ENCODE results near the gene TSPAN18.

DNA sequence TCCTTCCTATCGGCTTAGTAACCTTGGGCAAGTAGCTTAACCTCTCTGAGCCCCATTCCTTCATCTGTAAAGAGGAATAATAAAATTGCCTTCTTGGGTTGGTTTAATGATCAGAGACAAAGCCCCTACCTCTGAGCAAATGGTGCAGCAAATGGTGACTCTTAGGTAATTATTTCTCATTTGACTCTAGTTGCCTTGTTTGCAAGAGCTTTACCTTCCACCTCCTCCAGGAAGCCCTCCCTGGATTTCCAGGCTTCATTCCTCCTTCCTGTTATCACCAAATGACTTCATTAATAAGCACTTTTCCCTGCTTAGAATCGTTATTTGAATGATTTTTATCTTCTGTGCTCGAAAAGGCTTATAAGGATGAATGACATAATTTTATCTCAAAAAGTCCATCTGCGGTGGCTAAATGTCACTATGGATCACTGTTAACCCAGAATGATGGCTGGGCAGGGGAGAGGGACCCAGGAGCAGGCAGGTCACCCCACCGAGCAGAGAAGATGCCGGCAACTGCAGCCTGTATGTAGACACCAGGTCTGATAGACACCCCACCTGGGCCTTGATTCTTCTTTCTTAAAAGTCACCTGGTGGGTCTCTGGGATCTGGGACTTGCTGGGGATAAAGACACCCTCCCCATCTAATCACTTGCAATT, 106.6 kb downstream of the TSPAN18 start:
- TF ChIP-seq, protein P1, sequence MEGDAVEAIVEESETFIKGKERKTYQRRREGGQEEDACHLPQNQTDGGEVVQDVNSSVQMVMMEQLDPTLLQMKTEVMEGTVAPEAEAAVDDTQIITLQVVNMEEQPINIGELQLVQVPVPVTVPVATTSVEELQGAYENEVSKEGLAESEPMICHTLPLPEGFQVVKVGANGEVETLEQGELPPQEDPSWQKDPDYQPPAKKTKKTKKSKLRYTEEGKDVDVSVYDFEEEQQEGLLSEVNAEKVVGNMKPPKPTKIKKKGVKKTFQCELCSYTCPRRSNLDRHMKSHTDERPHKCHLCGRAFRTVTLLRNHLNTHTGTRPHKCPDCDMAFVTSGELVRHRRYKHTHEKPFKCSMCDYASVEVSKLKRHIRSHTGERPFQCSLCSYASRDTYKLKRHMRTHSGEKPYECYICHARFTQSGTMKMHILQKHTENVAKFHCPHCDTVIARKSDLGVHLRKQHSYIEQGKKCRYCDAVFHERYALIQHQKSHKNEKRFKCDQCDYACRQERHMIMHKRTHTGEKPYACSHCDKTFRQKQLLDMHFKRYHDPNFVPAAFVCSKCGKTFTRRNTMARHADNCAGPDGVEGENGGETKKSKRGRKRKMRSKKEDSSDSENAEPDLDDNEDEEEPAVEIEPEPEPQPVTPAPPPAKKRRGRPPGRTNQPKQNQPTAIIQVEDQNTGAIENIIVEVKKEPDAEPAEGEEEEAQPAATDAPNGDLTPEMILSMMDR (IDR thresholded peaks at IDR 0.05): no peak
- TF ChIP-seq FOXJ3 (CRISPR knock-in tag; IDR thresholded peaks at IDR 0.05): no peak
- no peak for TF ChIP-seq SIN3A (IDR thresholded peaks at IDR 0.05; ENCODE audit: borderline replicate concordance, low read depth, low read length)
- no peak for TF ChIP-seq RAD21 (IDR thresholded peaks at IDR 0.05; ENCODE audit: low read length)
- TF ChIP-seq POLR2AphosphoS5 (IDR thresholded peaks at IDR 0.05; ENCODE audit: low read depth, low read length): no peak
- TF ChIP-seq EP300 (IDR thresholded peaks at IDR 0.05; ENCODE audit: borderline replicate concordance in 1 of 2, low read depth in 1 of 2, low read length in 1 of 2): peak in 1 of 2 experiments; percentile 23; a peak in 1 of 4 replicates
- TF ChIP-seq EZH2phosphoT487 (IDR thresholded peaks at IDR 0.05; ENCODE audit: borderline replicate concordance, low read depth): no peak
- no peak for TF ChIP-seq RXRA (IDR thresholded peaks at IDR 0.05; ENCODE audit: borderline replicate concordance, low read depth)
- TF ChIP-seq, protein P2, sequence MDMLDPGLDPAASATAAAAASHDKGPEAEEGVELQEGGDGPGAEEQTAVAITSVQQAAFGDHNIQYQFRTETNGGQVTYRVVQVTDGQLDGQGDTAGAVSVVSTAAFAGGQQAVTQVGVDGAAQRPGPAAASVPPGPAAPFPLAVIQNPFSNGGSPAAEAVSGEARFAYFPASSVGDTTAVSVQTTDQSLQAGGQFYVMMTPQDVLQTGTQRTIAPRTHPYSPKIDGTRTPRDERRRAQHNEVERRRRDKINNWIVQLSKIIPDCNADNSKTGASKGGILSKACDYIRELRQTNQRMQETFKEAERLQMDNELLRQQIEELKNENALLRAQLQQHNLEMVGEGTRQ (IDR thresholded peaks at IDR 0.05; ENCODE audit: borderline replicate concordance, low read depth, low read length): no peak
- TF ChIP-seq, protein P3, sequence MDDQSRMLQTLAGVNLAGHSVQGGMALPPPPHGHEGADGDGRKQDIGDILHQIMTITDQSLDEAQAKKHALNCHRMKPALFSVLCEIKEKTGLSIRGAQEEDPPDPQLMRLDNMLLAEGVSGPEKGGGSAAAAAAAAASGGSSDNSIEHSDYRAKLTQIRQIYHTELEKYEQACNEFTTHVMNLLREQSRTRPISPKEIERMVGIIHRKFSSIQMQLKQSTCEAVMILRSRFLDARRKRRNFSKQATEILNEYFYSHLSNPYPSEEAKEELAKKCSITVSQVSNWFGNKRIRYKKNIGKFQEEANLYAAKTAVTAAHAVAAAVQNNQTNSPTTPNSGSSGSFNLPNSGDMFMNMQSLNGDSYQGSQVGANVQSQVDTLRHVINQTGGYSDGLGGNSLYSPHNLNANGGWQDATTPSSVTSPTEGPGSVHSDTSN (IDR thresholded peaks at IDR 0.05): no peak
- no peak for TF ChIP-seq TCF12 (IDR thresholded peaks at IDR 0.05)
- no peak for TF ChIP-seq SMC3 (IDR thresholded peaks at IDR 0.05; ENCODE audit: low read depth, low read length)
- no peak for TF ChIP-seq TAF1 (IDR thresholded peaks at IDR 0.05; ENCODE audit: borderline replicate concordance, low read depth, low read length)
- TF ChIP-seq, protein P4, sequence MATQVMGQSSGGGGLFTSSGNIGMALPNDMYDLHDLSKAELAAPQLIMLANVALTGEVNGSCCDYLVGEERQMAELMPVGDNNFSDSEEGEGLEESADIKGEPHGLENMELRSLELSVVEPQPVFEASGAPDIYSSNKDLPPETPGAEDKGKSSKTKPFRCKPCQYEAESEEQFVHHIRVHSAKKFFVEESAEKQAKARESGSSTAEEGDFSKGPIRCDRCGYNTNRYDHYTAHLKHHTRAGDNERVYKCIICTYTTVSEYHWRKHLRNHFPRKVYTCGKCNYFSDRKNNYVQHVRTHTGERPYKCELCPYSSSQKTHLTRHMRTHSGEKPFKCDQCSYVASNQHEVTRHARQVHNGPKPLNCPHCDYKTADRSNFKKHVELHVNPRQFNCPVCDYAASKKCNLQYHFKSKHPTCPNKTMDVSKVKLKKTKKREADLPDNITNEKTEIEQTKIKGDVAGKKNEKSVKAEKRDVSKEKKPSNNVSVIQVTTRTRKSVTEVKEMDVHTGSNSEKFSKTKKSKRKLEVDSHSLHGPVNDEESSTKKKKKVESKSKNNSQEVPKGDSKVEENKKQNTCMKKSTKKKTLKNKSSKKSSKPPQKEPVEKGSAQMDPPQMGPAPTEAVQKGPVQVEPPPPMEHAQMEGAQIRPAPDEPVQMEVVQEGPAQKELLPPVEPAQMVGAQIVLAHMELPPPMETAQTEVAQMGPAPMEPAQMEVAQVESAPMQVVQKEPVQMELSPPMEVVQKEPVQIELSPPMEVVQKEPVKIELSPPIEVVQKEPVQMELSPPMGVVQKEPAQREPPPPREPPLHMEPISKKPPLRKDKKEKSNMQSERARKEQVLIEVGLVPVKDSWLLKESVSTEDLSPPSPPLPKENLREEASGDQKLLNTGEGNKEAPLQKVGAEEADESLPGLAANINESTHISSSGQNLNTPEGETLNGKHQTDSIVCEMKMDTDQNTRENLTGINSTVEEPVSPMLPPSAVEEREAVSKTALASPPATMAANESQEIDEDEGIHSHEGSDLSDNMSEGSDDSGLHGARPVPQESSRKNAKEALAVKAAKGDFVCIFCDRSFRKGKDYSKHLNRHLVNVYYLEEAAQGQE (IDR thresholded peaks at IDR 0.05; ENCODE audit: low read depth, low read length): no peak
